ENCODE results near the gene DCLRE1C. TPM values are rescaled to one million over a fixed set of nuclear protein-coding genes. Genes with fewer than 3 reads are reported as not detected.

DCLRE1C gene
- total RNA-seq, 2 experiments from 2014 or later = 50.2 to 81.3 TPM

Other genes with a start within 250 kb of the DCLRE1C start
- gene FAM107B, start 179.2 kb downstream of the DCLRE1C start, total RNA-seq (2014; rRNA removed; shearing (Covaris generic)) = 114 and 134 TPM in 2 replicates
- gene FAM107B, start 179.2 kb downstream of the DCLRE1C start, total RNA-seq (2022) = 398 and 422 TPM in 2 replicates
- 0.72 and 3.2 TPM in 2 replicates for gene CDNF, start 116.1 kb downstream of the DCLRE1C start, total RNA-seq (2014; rRNA removed; shearing (Covaris generic))
- gene CDNF, start 116.1 kb downstream of the DCLRE1C start, total RNA-seq (2022) = 3.6 and 3.7 TPM in 2 replicates
- 21.8 and 29.4 TPM in 2 replicates for gene HSPA14, start 115.8 kb downstream of the DCLRE1C start, total RNA-seq (2014; rRNA removed; shearing (Covaris generic))
- gene HSPA14, start 115.8 kb downstream of the DCLRE1C start, total RNA-seq (2022) = 28.2 and 30.9 TPM in 2 replicates
- gene MSANTD7, start 115.8 kb downstream of the DCLRE1C start, total RNA-seq (2014; rRNA removed; shearing (Covaris generic)) = 22.2 and 26.5 TPM in 2 replicates
- 23.5 and 29.5 TPM in 2 replicates for gene MSANTD7, start 115.8 kb downstream of the DCLRE1C start, total RNA-seq (2022)
- gene SUV39H2, start 75.2 kb downstream of the DCLRE1C start, total RNA-seq (2014; rRNA removed; shearing (Covaris generic)) = 31.5 and 43.4 TPM in 2 replicates
- gene SUV39H2, start 75.2 kb downstream of the DCLRE1C start, total RNA-seq (2022) = 58.0 and 58.2 TPM in 2 replicates
- gene MEIG1, start 5.3 kb upstream of the DCLRE1C start, total RNA-seq (2014; rRNA removed; shearing (Covaris generic)) = 1.1 and 2.5 TPM in 2 replicates
- 1.7 and 2.7 TPM in 2 replicates for gene MEIG1, start 5.3 kb upstream of the DCLRE1C start, total RNA-seq (2022)
- not detected in 2 replicates for gene OLAH, start 89.8 kb upstream of the DCLRE1C start, total RNA-seq (2014; rRNA removed; shearing (Covaris generic))
- gene OLAH, start 89.8 kb upstream of the DCLRE1C start, total RNA-seq (2022) = not detected in 2 replicates
- 26.1 and 26.9 TPM in 2 replicates for gene ACBD7, start 134.7 kb upstream of the DCLRE1C start, total RNA-seq (2014; rRNA removed; shearing (Covaris generic))
- gene ACBD7, start 134.7 kb upstream of the DCLRE1C start, total RNA-seq (2022) = 15.0 and 19.4 TPM in 2 replicates
- 13.2 and 15.1 TPM in 2 replicates for gene RPP38, start 143.3 kb upstream of the DCLRE1C start, total RNA-seq (2014; rRNA removed; shearing (Covaris generic))
- gene RPP38, start 143.3 kb upstream of the DCLRE1C start, total RNA-seq (2022) = 21.6 and 22.1 TPM in 2 replicates
- gene NMT2, start 214.6 kb upstream of the DCLRE1C start, total RNA-seq (2014; rRNA removed; shearing (Covaris generic)) = 0.10 and 0.82 TPM in 2 replicates
- gene NMT2, start 214.6 kb upstream of the DCLRE1C start, total RNA-seq (2022) = 0.72 and 1.0 TPM in 2 replicates

Data from OCI-LY7 (cell line).